Ammon's horn (tissue), 1 donor: Measurements from ENCODE around the gene DCLK1.

Experiments used
- DNase-seq: peaks from one replicate; pipeline ENCODE4 v3.0.0-alpha.2; 2016; ENCODE audit warnings: low spot score

DCLK1 gene

GRCh38 chr13:35785576-35786303 lies 345.4 kb downstream of the DCLK1 start:
- peak; percentile 51 for DNase-seq

GRCh38 chr13:35784286-35784951 lies 346.8 kb downstream of the DCLK1 start:
- no peak for DNase-seq

- no peak for DNase-seq
These were observed 348.4 kb downstream of the DCLK1 start for GRCh38 chr13:35782793-35783192.

- DNase-seq = no peak
These were observed 349.9 kb downstream of the DCLK1 start for GRCh38 chr13:35781036-35782000.

GRCh38 chr13:35780613-35781012 lies 350.6 kb downstream of the DCLK1 start:
- DNase-seq = no peak

- DNase-seq = no peak
These were observed 359.3 kb downstream of the DCLK1 start for GRCh38 chr13:35771898-35772297.

GRCh38 chr13:35770756-35771297 lies 360.4 kb downstream of the DCLK1 start:
- no peak for DNase-seq

GRCh38 chr13:35769812-35770211 lies 361.4 kb downstream of the DCLK1 start:
- no peak for DNase-seq

GRCh38 chr13:35768551-35768950 lies 362.6 kb downstream of the DCLK1 start:
- no peak for DNase-seq

- no peak for DNase-seq
These were observed 363.1 kb downstream of the DCLK1 start for GRCh38 chr13:35768073-35768472.

GRCh38 chr13:35767256-35767976 lies 363.8 kb downstream of the DCLK1 start:
- no peak for DNase-seq

GRCh38 chr13:35766663-35767062 lies 364.5 kb downstream of the DCLK1 start:
- DNase-seq = no peak

- no peak for DNase-seq
These were observed 365.2 kb downstream of the DCLK1 start for GRCh38 chr13:35765941-35766340.

- DNase-seq = no peak
These were observed 365.8 kb downstream of the DCLK1 start for GRCh38 chr13:35765366-35765765.

GRCh38 chr13:35764326-35765015 lies 366.7 kb downstream of the DCLK1 start:
- no peak for DNase-seq

- DNase-seq = no peak
These were observed 367.4 kb downstream of the DCLK1 start for GRCh38 chr13:35763782-35764123.

- DNase-seq = no peak
These were observed 368.0 kb downstream of the DCLK1 start for GRCh38 chr13:35763060-35763781.

- no peak for DNase-seq
These were observed 369.5 kb downstream of the DCLK1 start for GRCh38 chr13:35761440-35762252.

- no peak for DNase-seq
These were observed 370.4 kb downstream of the DCLK1 start for GRCh38 chr13:35760735-35761281.
